ENCODE measurements around the gene PVR. TPM values are rescaled to one million over a fixed set of nuclear protein-coding genes. Genes with fewer than 3 reads are reported as not detected.

Gene PVR
- polyA plus RNA-seq, 1 of the 3 experiments (the other 2 are of a cell fraction) = 90.8 TPM

- WGBS (ENCODE audit: low lambda C conversion rate) = 6% methylated on average over 1 of the region's 2 CpGs
- Histone ChIP-seq H3K79me2 (ENCODE audit: insufficient read depth) (no peaks in the 10 kb centered on the region; the same call in 1 of the 2 replicates), H3K27me3 (ENCODE audit: insufficient read depth) (no peaks in the 10 kb centered on the region), H3K9me3 (no peaks in the 10 kb centered on the region), H3K4me1 (ENCODE audit: control insufficient read depth in 1 of 2, insufficient read depth in 2 of 2, low read depth in 1 of 2, low read length in 1 of 2) (no peaks in the 10 kb centered on the region), H3F3A (replicated peaks; ENCODE audit: insufficient read depth) (peaks cover 8% of the 10 kb centered on the region), H3K36me3 (replicated peaks in 1 of 2; ENCODE audit: control insufficient read depth in 1 of 2, insufficient read depth in 2 of 2, low read length in 1 of 2) (no peaks in the 10 kb centered on the region), H3K4me2 (no peak within 1 kb of the TSS), H4K20me1 (ENCODE audit: insufficient read depth) (no peaks in the 10 kb centered on the region), H3K4me3 (ENCODE audit: low read depth in 2 of 2, low read length in 1 of 2) (no peak within 1 kb of the TSS), H3K9me2 (no peaks in the 10 kb centered on the region), H3K27ac (ENCODE audit: low read depth in 2 of 2, low read length in 1 of 2) (no peak within 1 kb of the TSS), H2AFZ (ENCODE audit: low read depth) (no peak within 1 kb of the TSS), H3K9ac (no peak within 1 kb of the TSS)
- no peak for DNase-seq
- TF ChIP-seq RAD21 (IDR thresholded peaks at IDR 0.05; ENCODE audit: low read length) (no peak), NFIC (IDR thresholded peaks at IDR 0.05; ENCODE audit: borderline replicate concordance) (no peak)
- POLR2A ChIA-PET = no interaction called here
- CTCF ChIA-PET = interaction anchor here (1.1 kb wide), 1 partner anchor 100 kb away, joined by 3 read pairs; no protein-coding TSS in a partner anchor
These were observed 27.7 kb downstream of the PVR start, which contains the start of gene CEACAM19 for GRCh38 chr19:44671400-44671799. TSS of gene CEACAM19 (plus strand) at chr19:44671482. CDS start at chr19:44671932, 450 bp downstream.

- peaks cover 16% of the 10 kb centered on the region for H3F3A ChIP-seq (replicated peaks; ENCODE audit: insufficient read depth)
- H3K79me2 ChIP-seq (ENCODE audit: insufficient read depth) = no peaks in the 10 kb centered on the region; the same call in 1 of the 2 replicates
- no peaks in the 10 kb centered on the region for H3K27me3 ChIP-seq (ENCODE audit: insufficient read depth)
- H2AFZ ChIP-seq (ENCODE audit: low read depth) = no peak overlapping the region
- no peak for DNase-seq
- no peaks in the 10 kb centered on the region for H3K9me3 ChIP-seq
- ChIA-PET POLR2A (no interaction called here), CTCF (interaction anchor here (1.5 to 3.8 kb wide), 2 partner anchors 15 to 17 kb away, joined by 4 to 19 read pairs; no protein-coding TSS in a partner anchor)
- H3K36me3 ChIP-seq (replicated peaks in 1 of 2; ENCODE audit: control insufficient read depth in 1 of 2, insufficient read depth in 2 of 2, low read length in 1 of 2) = no peaks in the 10 kb centered on the region
- H3K9ac ChIP-seq = no peak overlapping the region
- H3K4me2 ChIP-seq = no peak overlapping the region
- no peaks in the 10 kb centered on the region for H3K4me1 ChIP-seq (ENCODE audit: control insufficient read depth in 1 of 2, insufficient read depth in 2 of 2, low read depth in 1 of 2, low read length in 1 of 2)
- WGBS (ENCODE audit: low lambda C conversion rate) = 13% methylated on average over 1 of the region's 1 CpG
- no peaks in the 10 kb centered on the region for H4K20me1 ChIP-seq (ENCODE audit: insufficient read depth)
- no peaks in the 10 kb centered on the region for H3K9me2 ChIP-seq
- TF ChIP-seq, protein P1, sequence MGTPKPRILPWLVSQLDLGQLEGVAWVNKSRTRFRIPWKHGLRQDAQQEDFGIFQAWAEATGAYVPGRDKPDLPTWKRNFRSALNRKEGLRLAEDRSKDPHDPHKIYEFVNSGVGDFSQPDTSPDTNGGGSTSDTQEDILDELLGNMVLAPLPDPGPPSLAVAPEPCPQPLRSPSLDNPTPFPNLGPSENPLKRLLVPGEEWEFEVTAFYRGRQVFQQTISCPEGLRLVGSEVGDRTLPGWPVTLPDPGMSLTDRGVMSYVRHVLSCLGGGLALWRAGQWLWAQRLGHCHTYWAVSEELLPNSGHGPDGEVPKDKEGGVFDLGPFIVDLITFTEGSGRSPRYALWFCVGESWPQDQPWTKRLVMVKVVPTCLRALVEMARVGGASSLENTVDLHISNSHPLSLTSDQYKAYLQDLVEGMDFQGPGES (IDR thresholded peaks at IDR 0.05; ENCODE audit: low read depth, low read length) = no peak
- TF ChIP-seq GATA2 (CRISPR knock-in tag; IDR thresholded peaks at IDR 0.05) (no peak), MEF2A (IDR thresholded peaks at IDR 0.05; ENCODE audit: borderline replicate concordance, low read depth) (no peak), SMC3 (IDR thresholded peaks at IDR 0.05; ENCODE audit: low read depth, low read length) (no peak), SIN3A (IDR thresholded peaks at IDR 0.05; ENCODE audit: borderline replicate concordance, low read depth, low read length) (no peak), YY1 (IDR thresholded peaks at IDR 0.05; ENCODE audit: low read depth) (no peak), FOSL2 (IDR thresholded peaks at IDR 0.05; ENCODE audit: borderline replicate concordance, low read depth) (no peak), RFX5 (IDR thresholded peaks at IDR 0.05; ENCODE audit: low read length) (no peak), FOXM1 (IDR thresholded peaks at IDR 0.05; ENCODE audit: low read depth) (no peak), EZH2phosphoT487 (IDR thresholded peaks at IDR 0.05; ENCODE audit: borderline replicate concordance, low read depth) (no peak), RCOR1 (IDR thresholded peaks at IDR 0.05; ENCODE audit: low read length) (no peak), FOXJ3 (CRISPR knock-in tag; IDR thresholded peaks at IDR 0.05) (no peak), TCF12 (IDR thresholded peaks at IDR 0.05) (no peak), MAX (IDR thresholded peaks at IDR 0.05; ENCODE audit: low read depth) (no peak), ELF1 (IDR thresholded peaks at IDR 0.05) (no peak), NRF1 (IDR thresholded peaks at IDR 0.05; ENCODE audit: low read depth, low read length) (no peak)
- TF ChIP-seq, protein P2, sequence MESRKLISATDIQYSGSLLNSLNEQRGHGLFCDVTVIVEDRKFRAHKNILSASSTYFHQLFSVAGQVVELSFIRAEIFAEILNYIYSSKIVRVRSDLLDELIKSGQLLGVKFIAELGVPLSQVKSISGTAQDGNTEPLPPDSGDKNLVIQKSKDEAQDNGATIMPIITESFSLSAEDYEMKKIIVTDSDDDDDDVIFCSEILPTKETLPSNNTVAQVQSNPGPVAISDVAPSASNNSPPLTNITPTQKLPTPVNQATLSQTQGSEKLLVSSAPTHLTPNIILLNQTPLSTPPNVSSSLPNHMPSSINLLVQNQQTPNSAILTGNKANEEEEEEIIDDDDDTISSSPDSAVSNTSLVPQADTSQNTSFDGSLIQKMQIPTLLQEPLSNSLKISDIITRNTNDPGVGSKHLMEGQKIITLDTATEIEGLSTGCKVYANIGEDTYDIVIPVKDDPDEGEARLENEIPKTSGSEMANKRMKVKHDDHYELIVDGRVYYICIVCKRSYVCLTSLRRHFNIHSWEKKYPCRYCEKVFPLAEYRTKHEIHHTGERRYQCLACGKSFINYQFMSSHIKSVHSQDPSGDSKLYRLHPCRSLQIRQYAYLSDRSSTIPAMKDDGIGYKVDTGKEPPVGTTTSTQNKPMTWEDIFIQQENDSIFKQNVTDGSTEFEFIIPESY (IDR thresholded peaks at IDR 0.05; ENCODE audit: borderline replicate concordance, low read depth) = no peak
- TF ChIP-seq, protein P3, sequence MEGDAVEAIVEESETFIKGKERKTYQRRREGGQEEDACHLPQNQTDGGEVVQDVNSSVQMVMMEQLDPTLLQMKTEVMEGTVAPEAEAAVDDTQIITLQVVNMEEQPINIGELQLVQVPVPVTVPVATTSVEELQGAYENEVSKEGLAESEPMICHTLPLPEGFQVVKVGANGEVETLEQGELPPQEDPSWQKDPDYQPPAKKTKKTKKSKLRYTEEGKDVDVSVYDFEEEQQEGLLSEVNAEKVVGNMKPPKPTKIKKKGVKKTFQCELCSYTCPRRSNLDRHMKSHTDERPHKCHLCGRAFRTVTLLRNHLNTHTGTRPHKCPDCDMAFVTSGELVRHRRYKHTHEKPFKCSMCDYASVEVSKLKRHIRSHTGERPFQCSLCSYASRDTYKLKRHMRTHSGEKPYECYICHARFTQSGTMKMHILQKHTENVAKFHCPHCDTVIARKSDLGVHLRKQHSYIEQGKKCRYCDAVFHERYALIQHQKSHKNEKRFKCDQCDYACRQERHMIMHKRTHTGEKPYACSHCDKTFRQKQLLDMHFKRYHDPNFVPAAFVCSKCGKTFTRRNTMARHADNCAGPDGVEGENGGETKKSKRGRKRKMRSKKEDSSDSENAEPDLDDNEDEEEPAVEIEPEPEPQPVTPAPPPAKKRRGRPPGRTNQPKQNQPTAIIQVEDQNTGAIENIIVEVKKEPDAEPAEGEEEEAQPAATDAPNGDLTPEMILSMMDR (IDR thresholded peaks at IDR 0.05) = no peak
- no peak overlapping the region for H3K27ac ChIP-seq (ENCODE audit: low read depth in 2 of 2, low read length in 1 of 2)
- H3K4me3 ChIP-seq (ENCODE audit: low read depth in 2 of 2, low read length in 1 of 2) = no peak overlapping the region
These were observed 28.5 kb downstream of the PVR start for GRCh38 chr19:44672226-44672625.

Measured in SK-N-SH (cell line).